T-helper 2 cell treated with Interferon-gamma antibody and Interleukin-4, amounts not matched to agents 5 μg/mL and 100 μg/mL, for 36 hours (primary cell): ENCODE measurements around the gene PTPRF.
"Not testable (repeated sequence)": the region's sequence is repeated elsewhere in the genome, so short reads cannot be mapped to it uniquely, and the experiment has no call there.

Experiments used
- DNase-seq: peaks from one replicate; pipeline ENCODE4 v3.0.0; 2021; ENCODE audit warnings: low spot score
- H3K27ac Mint-ChIP-seq: one replicate; pipeline ENCODE4 v1.8.0; 2021; ENCODE audit warnings: mild to moderate bottlenecking, mixed read lengths
- H3K27me3 Mint-ChIP-seq: one replicate; pipeline ENCODE4 v1.8.0; 2021; ENCODE audit warnings: low read depth, mixed read lengths
- H3K36me3 Mint-ChIP-seq: one replicate; pipeline ENCODE4 v1.8.0; 2021; ENCODE audit warnings: low read depth, mixed read lengths
- H3K4me1 Mint-ChIP-seq: one replicate; pipeline ENCODE4 v1.8.0; 2021; ENCODE audit warnings: low read depth, mixed read lengths
- H3K4me3 Mint-ChIP-seq: one replicate; pipeline ENCODE4 v1.8.0; 2022; ENCODE audit warnings: mild to moderate bottlenecking, moderate library complexity, mixed read lengths
- H3K9me3 Mint-ChIP-seq: one replicate; pipeline ENCODE4 v1.8.0; 2021; ENCODE audit warnings: mixed read lengths

The PTPRF gene

GRCh38 chr1:43632135-43632670, 101.5 kb downstream of the PTPRF start:
- no peak overlapping the region for H3K27ac Mint-ChIP-seq
- H3K36me3 Mint-ChIP-seq = no peaks in the 10 kb centered on the region
- H3K4me3 Mint-ChIP-seq = no peak overlapping the region
- H3K27me3 Mint-ChIP-seq = peaks cover 6% of the 10 kb centered on the region
- H3K9me3 Mint-ChIP-seq = no peaks in the 10 kb centered on the region
- no peak for DNase-seq
- no peaks in the 10 kb centered on the region for H3K4me1 Mint-ChIP-seq

GRCh38 chr1:43634721-43635120, 104.0 kb downstream of the PTPRF start:
- Mint-ChIP-seq H3K4me1 (no peaks in the 10 kb centered on the region), H3K9me3 (no peaks in the 10 kb centered on the region), H3K27me3 (peaks cover 6% of the 10 kb centered on the region), H3K27ac (no peak overlapping the region), H3K36me3 (no peaks in the 10 kb centered on the region), H3K4me3 (no peak overlapping the region)
- no peak for DNase-seq

- Mint-ChIP-seq H3K27ac (no peak overlapping the region), H3K4me1 (no peaks in the 10 kb centered on the region), H3K4me3 (no peak overlapping the region), H3K9me3 (no peaks in the 10 kb centered on the region), H3K27me3 (peaks cover 8% of the 10 kb centered on the region), H3K36me3 (no peaks in the 10 kb centered on the region)
- no peak for DNase-seq
Observed at GRCh38 chr1:43636006-43636641, 105.4 kb downstream of the PTPRF start.

GRCh38 chr1:43637267-43637666, 106.6 kb downstream of the PTPRF start:
- Mint-ChIP-seq H3K4me3 (no peak overlapping the region), H3K36me3 (no peaks in the 10 kb centered on the region), H3K4me1 (no peaks in the 10 kb centered on the region), H3K27me3 (peaks cover 8% of the 10 kb centered on the region), H3K9me3 (no peaks in the 10 kb centered on the region), H3K27ac (no peak overlapping the region)
- no peak for DNase-seq

GRCh38 chr1:43638381-43638780, 107.7 kb downstream of the PTPRF start:
- DNase-seq, H3K9me3 Mint-ChIP-seq, H3K4me3 Mint-ChIP-seq, H3K4me1 Mint-ChIP-seq, H3K36me3 Mint-ChIP-seq, H3K27ac Mint-ChIP-seq: not testable (repeated sequence)
- H3K27me3 Mint-ChIP-seq = peaks cover 17% of the 10 kb centered on the region

GRCh38 chr1:43639976-43640794, 109.5 kb downstream of the PTPRF start:
- Mint-ChIP-seq H3K27me3 (peaks cover 16% of the 10 kb centered on the region), H3K4me3 (no peak overlapping the region), H3K27ac (no peak overlapping the region), H3K9me3 (no peaks in the 10 kb centered on the region), H3K36me3 (no peaks in the 10 kb centered on the region), H3K4me1 (no peaks in the 10 kb centered on the region)
- no peak for DNase-seq

- no peak overlapping the region for H3K27ac Mint-ChIP-seq
- no peak for DNase-seq
- H3K9me3 Mint-ChIP-seq = no peaks in the 10 kb centered on the region
- H3K27me3 Mint-ChIP-seq = peaks cover 17% of the 10 kb centered on the region
- no peaks in the 10 kb centered on the region for H3K36me3 Mint-ChIP-seq
- H3K4me3 Mint-ChIP-seq = no peak overlapping the region
- peaks cover 4% of the 10 kb centered on the region for H3K4me1 Mint-ChIP-seq
Observed at GRCh38 chr1:43644558-43644957, 113.9 kb downstream of the PTPRF start.

- H3K9me3 Mint-ChIP-seq = no peaks in the 10 kb centered on the region
- H3K36me3 Mint-ChIP-seq = no peaks in the 10 kb centered on the region
- no peak for DNase-seq
- no peak overlapping the region for H3K27ac Mint-ChIP-seq
- H3K4me1 Mint-ChIP-seq = peaks cover 4% of the 10 kb centered on the region
- peaks cover 17% of the 10 kb centered on the region for H3K27me3 Mint-ChIP-seq
- H3K4me3 Mint-ChIP-seq = no peak overlapping the region
Observed at GRCh38 chr1:43645461-43645860, 114.8 kb downstream of the PTPRF start.

GRCh38 chr1:43647331-43647730, 116.6 kb downstream of the PTPRF start:
- H3K36me3 Mint-ChIP-seq, DNase-seq, H3K27ac Mint-ChIP-seq, H3K9me3 Mint-ChIP-seq, H3K4me3 Mint-ChIP-seq: not testable (repeated sequence)
- peaks cover 15% of the 10 kb centered on the region for H3K27me3 Mint-ChIP-seq
- peaks cover 15% of the 10 kb centered on the region for H3K4me1 Mint-ChIP-seq

GRCh38 chr1:43648221-43648847, 117.7 kb downstream of the PTPRF start:
- Mint-ChIP-seq H3K27ac (peak overlapping the region; percentile 24), H3K4me1 (peaks cover 18% of the 10 kb centered on the region), H3K4me3 (peak overlapping the region; percentile 99), H3K9me3 (no peaks in the 10 kb centered on the region), H3K27me3 (peaks cover 7% of the 10 kb centered on the region), H3K36me3 (peaks cover 10% of the 10 kb centered on the region)
- DNase-seq = no peak

- Mint-ChIP-seq H3K4me1 (peaks cover 24% of the 10 kb centered on the region), H3K9me3 (no peaks in the 10 kb centered on the region), H3K27ac (peak overlapping the region; percentile 96), H3K4me3 (peak overlapping the region; percentile 99), H3K36me3 (peaks cover 14% of the 10 kb centered on the region), H3K27me3 (peaks cover 6% of the 10 kb centered on the region)
- DNase-seq = no peak
Observed at GRCh38 chr1:43648876-43649477, 118.3 kb downstream of the PTPRF start.

- no peaks in the 10 kb centered on the region for H3K27me3 Mint-ChIP-seq
- H3K36me3 Mint-ChIP-seq = peaks cover 23% of the 10 kb centered on the region
- H3K4me1 Mint-ChIP-seq = peaks cover 23% of the 10 kb centered on the region
Observed at GRCh38 chr1:43650310-43651085, 119.8 kb downstream of the PTPRF start.

GRCh38 chr1:43651188-43651587, 120.5 kb downstream of the PTPRF start:
- H3K27ac Mint-ChIP-seq = peak overlapping the region; percentile 49
- peaks cover 23% of the 10 kb centered on the region for H3K4me1 Mint-ChIP-seq
- DNase-seq = no peak
- H3K4me3 Mint-ChIP-seq = peak overlapping the region; percentile 99
- H3K27me3 Mint-ChIP-seq = no peaks in the 10 kb centered on the region
- H3K36me3 Mint-ChIP-seq = peaks cover 30% of the 10 kb centered on the region
- H3K9me3 Mint-ChIP-seq = no peaks in the 10 kb centered on the region

More at GRCh38 chr1:43650310-43651085, 119.8 kb downstream of the PTPRF start:
- DNase-seq = peak; percentile 91
- Mint-ChIP-seq H3K4me3 (peak overlapping the region; percentile 99), H3K27ac (peak overlapping the region; percentile 96), H3K9me3 (no peaks in the 10 kb centered on the region)
